ENCODE data around the gene ZNF618.

DNA sequence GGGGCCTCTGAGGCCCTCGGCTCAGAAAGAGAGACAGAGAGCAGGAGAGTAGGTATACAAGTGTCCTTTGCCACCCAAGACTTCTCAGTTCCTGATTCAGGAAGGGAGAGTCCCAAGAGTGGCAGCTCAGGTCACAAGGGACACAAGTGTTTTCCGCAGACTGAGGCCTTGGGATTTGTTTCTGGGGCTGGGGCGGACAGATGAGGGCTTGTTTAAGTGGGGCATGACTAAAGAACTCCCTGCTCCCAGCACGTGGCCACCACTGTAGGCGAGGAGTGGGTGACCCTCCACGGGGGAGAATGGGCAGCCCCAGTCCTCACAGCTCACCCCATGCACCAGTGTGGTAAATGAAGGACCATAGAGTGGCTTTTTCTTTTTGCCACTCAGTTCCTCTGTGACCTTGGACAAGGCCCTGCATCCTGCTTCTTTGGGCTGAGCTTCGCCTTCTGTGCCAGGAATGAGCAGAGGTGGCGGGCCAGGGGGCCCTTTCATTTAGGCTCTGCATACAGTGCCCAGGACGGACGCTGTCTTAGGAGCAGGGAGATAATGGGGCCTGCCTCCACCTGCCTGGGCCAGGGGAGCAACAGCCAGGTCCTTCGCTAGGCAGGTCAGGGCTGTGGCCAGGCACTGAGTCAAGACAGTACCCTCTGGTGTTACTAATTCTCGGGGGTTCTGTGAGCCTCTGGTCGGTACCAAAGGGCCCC is 151.2 kb downstream of the ZNF618 start:
- TF ChIP-seq, protein P1, sequence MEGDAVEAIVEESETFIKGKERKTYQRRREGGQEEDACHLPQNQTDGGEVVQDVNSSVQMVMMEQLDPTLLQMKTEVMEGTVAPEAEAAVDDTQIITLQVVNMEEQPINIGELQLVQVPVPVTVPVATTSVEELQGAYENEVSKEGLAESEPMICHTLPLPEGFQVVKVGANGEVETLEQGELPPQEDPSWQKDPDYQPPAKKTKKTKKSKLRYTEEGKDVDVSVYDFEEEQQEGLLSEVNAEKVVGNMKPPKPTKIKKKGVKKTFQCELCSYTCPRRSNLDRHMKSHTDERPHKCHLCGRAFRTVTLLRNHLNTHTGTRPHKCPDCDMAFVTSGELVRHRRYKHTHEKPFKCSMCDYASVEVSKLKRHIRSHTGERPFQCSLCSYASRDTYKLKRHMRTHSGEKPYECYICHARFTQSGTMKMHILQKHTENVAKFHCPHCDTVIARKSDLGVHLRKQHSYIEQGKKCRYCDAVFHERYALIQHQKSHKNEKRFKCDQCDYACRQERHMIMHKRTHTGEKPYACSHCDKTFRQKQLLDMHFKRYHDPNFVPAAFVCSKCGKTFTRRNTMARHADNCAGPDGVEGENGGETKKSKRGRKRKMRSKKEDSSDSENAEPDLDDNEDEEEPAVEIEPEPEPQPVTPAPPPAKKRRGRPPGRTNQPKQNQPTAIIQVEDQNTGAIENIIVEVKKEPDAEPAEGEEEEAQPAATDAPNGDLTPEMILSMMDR (optimal IDR thresholded peaks at IDR 0.05 in 1 of 3, IDR thresholded peaks at IDR 0.05 in 1 of 3, conservative IDR thresholded peaks at IDR 0.05 in 1 of 3; ENCODE audit: extremely low read depth in 1 of 3, insufficient read depth in 2 of 3, low read length in 3 of 3), result no peak
- TF ChIP-seq EZH2 (IDR thresholded peaks at IDR 0.05; ENCODE audit: low read length), result no peak
